Skeletal muscle satellite cell (primary cell): ENCODE results near the gene RTL3. TPM values are rescaled to one million over a fixed set of nuclear protein-coding genes. Genes with fewer than 3 reads are reported as not detected.

Source experiments
- H3K27me3 ChIP-seq: 2 replicates; pipeline ENCODE4 v1.7.0; 2013; ENCODE audit warnings: low read length; ENCODE audit not compliant: control insufficient read depth, insufficient read depth
- H3K36me3 ChIP-seq: 2 replicates; pipeline ENCODE4 v1.7.0; 2013; ENCODE audit warnings: mild to moderate bottlenecking, control low read depth, low read length; ENCODE audit not compliant: insufficient read depth
- H3K4me1 ChIP-seq: 2 replicates; pipeline ENCODE4 v1.7.0; 2013; ENCODE audit warnings: low read length; ENCODE audit not compliant: control insufficient read depth, insufficient read depth
- H3K4me2 ChIP-seq: 2 replicates; pipeline ENCODE4 v1.7.0; 2013; ENCODE audit warnings: mild to moderate bottlenecking, low read length
- H3K4me3 ChIP-seq: 2 replicates; pipeline ENCODE4 v1.7.0; 2013; ENCODE audit warnings: low read length
- H3K9ac ChIP-seq: 2 replicates; pipeline ENCODE4 v1.7.0; 2013; ENCODE audit warnings: mild to moderate bottlenecking, low read depth, low read length, moderate library complexity
- H3K9me3 ChIP-seq: replicated peaks from 2 replicates; pipeline ENCODE4 v1.7.0; 2013; ENCODE audit warnings: mild to moderate bottlenecking, control low read depth, low read length
- total RNA-seq: library from RNA; depleted of rRNA; stranded (reverse); fragments of >200 nt; gene quantifications from 2 replicates; pipeline ENCODE4 v1.2.3, GENCODE V29; 2012; rRNA removed

The RTL3 gene, protein sequence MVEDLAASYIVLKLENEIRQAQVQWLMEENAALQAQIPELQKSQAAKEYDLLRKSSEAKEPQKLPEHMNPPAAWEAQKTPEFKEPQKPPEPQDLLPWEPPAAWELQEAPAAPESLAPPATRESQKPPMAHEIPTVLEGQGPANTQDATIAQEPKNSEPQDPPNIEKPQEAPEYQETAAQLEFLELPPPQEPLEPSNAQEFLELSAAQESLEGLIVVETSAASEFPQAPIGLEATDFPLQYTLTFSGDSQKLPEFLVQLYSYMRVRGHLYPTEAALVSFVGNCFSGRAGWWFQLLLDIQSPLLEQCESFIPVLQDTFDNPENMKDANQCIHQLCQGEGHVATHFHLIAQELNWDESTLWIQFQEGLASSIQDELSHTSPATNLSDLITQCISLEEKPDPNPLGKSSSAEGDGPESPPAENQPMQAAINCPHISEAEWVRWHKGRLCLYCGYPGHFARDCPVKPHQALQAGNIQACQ
- total RNA-seq = under 0.01 and 0.25 TPM in 2 replicates

DNA sequence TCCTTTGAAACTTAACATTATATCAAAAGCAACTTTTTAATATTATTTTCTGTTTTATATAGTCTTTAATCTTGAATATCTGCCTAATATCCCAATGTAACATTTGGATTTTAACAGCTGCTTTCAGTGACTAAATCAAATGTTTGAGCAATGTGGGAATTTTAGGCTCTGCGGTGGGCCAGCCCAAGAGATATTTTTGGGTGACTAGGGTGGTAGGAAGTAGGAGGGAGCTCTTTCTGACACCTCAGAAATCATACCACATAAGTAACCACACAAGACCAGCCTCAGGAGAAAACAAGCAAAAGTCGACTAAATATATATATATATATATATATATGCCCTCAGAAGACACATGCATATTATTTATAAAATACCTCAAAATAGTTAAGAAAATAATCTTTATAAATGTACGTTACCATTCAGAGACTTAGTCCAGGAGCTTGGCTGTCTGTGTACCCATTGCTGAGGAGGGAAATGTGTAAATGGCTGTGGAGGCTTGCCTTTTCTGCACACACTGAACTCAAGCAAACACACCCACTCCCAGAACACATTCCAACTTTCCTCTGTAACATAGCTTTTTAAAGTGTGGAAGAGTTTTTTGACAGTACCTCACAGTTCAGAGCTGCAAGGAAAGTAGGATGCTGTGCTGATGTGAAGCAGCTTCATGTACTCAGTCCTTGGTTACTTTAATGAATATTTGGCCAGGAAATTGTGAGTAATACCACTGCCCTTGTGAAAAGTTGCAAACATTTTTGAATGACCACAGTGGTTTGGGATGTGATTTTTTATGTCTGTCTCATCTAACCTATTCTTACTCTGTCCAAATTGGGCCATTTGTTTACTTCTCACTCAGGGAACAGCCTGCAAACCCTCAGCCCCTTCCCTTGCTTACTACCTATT, at the start of gene RTL3:
Gene RTL3 (minus strand): TSS at position 484 of the 900 bp plus-strand sequence. CDS start 908 bp downstream, outside the sequence.
- H3K27me3 ChIP-seq = no peaks in the 10 kb centered on the region
- H3K4me2 ChIP-seq = peak within 1 kb of the TSS; percentile 51
- H3K9ac ChIP-seq = peak within 1 kb of the TSS; percentile 70
- no peak within 1 kb of the TSS for H3K4me3 ChIP-seq
- no peaks in the 10 kb centered on the region for H3K9me3 ChIP-seq
- no peaks in the 10 kb centered on the region for H3K36me3 ChIP-seq
- H3K4me1 ChIP-seq = peaks cover 22% of the 10 kb centered on the region

DNA sequence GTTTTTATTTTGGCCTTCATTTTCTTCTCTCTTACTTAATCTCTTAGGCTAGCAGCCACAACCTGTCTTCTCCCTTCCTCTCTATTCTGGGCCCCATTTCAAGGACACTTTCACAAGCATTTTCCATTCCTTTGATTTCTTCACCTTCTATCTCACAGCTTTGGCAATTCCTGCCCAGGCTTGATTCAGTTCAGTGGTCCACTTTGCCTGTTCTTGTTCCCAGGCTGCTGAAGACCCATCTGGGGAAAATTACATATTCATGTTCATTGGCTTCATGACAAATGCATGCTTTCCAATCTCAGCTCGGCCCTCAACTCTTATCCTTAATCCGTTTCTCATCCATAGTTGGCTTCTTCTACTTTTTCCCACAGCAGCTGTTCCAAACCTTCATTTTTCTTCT, 49.7 kb upstream of the RTL3 start:
- Histone ChIP-seq H3K4me3 (no peak overlapping the region), H3K27me3 (no peaks in the 10 kb centered on the region), H3K9me3 (no peaks in the 10 kb centered on the region), H3K9ac (no peak overlapping the region), H3K4me2 (no peak overlapping the region), H3K36me3 (no peaks in the 10 kb centered on the region), H3K4me1 (no peaks in the 10 kb centered on the region)

DNA sequence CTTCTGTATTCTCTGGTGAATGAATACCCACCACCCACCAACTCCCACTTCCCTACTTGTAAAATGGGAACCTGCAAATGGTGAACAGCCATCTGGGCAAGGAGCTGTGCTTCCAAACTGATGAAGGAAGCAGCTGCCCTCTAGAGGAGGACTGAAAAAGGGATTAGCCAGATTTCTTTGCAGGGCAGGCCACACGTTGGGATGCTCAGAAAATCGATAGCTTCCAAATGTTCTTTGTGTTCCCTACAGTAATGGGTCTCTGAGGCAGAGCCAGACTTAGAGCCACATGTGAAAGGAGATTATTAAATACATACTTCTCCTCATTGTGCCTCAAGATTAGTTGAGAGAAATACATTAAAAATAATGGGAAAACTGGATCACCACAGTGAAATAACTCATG, 49.1 kb upstream of the RTL3 start:
- Histone ChIP-seq H3K27me3 (no peaks in the 10 kb centered on the region), H3K9ac (no peak overlapping the region), H3K9me3 (no peaks in the 10 kb centered on the region), H3K4me3 (no peak overlapping the region), H3K4me2 (no peak overlapping the region), H3K36me3 (no peaks in the 10 kb centered on the region), H3K4me1 (no peaks in the 10 kb centered on the region)

DNA sequence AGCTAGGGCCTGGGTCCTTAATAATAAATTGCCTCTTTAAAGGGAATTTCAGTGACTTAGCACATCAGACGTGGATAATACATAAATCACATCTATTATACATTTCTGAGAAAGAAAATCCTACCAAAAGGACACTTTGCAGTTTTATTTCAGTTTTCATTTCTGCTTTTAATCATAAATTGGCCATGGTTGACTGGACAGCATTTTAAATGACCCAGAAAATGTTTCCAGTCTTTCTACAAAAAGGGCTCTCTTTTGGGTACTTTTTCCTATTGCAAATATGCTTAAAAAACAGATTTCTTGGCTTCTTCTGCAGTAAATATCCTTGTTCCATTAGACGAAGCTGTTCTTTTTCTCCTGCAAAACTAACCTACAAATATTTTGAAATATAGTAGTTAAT, 46.9 kb upstream of the RTL3 start:
- Histone ChIP-seq H3K4me3 (no peak overlapping the region), H3K9me3 (no peaks in the 10 kb centered on the region), H3K27me3 (no peaks in the 10 kb centered on the region), H3K4me2 (no peak overlapping the region), H3K9ac (no peak overlapping the region), H3K4me1 (no peaks in the 10 kb centered on the region), H3K36me3 (no peaks in the 10 kb centered on the region)

DNA sequence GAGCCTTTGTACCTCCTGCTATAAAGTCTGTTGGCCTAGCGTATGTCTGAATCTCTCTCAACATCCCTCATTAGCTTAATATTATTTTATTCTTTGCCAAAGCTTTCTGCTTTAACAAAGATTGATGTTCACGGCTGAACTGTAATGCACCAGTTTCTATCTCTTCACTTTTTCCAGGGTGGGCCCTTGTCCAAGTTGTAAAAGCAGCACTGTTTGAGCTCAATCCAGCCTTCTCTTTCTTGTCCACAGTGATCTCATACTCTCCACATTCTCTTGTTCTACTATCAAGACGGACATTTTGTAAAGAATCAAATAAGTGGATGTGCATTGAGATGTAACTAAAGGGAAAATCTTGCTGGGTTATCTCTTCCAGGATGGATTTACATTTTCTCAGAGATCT, 34.4 kb upstream of the RTL3 start:
- no peaks in the 10 kb centered on the region for H3K36me3 ChIP-seq
- H3K27me3 ChIP-seq = no peaks in the 10 kb centered on the region
- H3K4me2 ChIP-seq = no peak overlapping the region
- no peaks in the 10 kb centered on the region for H3K4me1 ChIP-seq
- no peak overlapping the region for H3K4me3 ChIP-seq
- no peak overlapping the region for H3K9ac ChIP-seq
- H3K9me3 ChIP-seq = no peaks in the 10 kb centered on the region

DNA sequence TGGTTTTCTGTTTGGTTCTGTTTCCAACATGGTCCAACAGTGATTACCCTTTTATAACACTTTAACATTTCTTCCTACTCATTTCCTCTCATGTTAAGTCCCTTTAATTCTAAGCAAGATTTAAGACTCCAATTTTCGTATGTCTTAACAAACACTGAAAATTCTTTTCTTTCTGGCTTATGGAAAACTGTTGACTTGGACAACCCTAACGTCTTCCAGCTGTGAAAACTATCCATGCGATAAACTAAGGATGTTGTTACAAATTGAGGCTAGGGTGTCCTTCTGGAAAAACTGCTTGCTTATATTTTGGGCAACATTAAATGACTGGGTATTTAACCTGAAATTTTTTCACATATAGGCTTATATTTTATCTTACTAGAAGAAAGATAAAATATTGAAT, 33.9 kb upstream of the RTL3 start:
- no peaks in the 10 kb centered on the region for H3K4me1 ChIP-seq
- no peaks in the 10 kb centered on the region for H3K27me3 ChIP-seq
- H3K9ac ChIP-seq = no peak overlapping the region
- H3K9me3 ChIP-seq = no peaks in the 10 kb centered on the region
- H3K4me3 ChIP-seq = no peak overlapping the region
- no peaks in the 10 kb centered on the region for H3K36me3 ChIP-seq
- H3K4me2 ChIP-seq = no peak overlapping the region

DNA sequence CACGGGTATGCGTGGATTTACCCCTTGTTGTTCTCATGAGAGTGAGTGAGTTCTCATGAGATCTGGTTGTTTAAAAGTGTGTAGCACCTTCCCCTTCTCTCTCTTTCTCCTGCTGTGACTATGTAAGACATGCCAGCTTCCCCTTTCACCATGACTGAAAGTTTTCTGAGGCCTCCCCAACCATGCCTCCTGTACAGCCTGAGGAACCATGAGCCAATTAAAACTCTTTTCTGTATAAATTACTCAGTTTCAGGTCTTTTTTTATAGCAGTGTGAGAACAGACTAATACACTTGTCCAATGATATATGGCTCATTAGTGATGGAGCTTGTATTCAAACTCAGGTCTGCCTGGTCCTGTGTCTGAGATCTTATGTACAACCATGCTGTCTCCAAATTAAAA, 28.5 kb upstream of the RTL3 start:
- H3K9me3 ChIP-seq = no peaks in the 10 kb centered on the region
- no peaks in the 10 kb centered on the region for H3K36me3 ChIP-seq
- H3K9ac ChIP-seq = no peak overlapping the region

DNA sequence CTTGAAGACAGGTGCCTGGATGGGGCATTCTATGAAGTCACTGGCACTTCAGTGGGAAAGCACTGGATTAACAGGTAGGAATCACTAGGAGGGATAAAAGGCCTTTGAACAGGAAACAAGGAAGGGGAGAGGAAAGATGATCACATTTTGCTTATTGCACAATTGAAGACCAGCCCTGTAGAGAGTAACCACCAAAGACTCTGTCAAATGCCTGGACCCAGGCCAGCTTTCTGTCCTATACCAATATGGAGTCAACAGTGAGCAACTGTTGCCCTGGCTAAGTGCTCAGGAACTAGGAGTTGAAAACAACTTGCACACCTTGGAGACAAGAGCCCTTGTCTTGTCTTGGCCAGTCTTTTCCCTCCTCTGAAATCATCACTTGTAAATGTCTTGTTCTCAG, 14.1 kb upstream of the RTL3 start:
- no peaks in the 10 kb centered on the region for H3K4me1 ChIP-seq
- H3K36me3 ChIP-seq = no peaks in the 10 kb centered on the region
- H3K4me3 ChIP-seq = no peak overlapping the region
- no peaks in the 10 kb centered on the region for H3K27me3 ChIP-seq
- no peak overlapping the region for H3K9ac ChIP-seq
- H3K4me2 ChIP-seq = no peak overlapping the region
- H3K9me3 ChIP-seq = no peaks in the 10 kb centered on the region

More for the DNA sequence above, 28.5 kb upstream of the RTL3 start:
- Histone ChIP-seq H3K4me3 (no peak overlapping the region), H3K4me1 (no peaks in the 10 kb centered on the region), H3K4me2 (no peak overlapping the region), H3K27me3 (no peaks in the 10 kb centered on the region)

DNA sequence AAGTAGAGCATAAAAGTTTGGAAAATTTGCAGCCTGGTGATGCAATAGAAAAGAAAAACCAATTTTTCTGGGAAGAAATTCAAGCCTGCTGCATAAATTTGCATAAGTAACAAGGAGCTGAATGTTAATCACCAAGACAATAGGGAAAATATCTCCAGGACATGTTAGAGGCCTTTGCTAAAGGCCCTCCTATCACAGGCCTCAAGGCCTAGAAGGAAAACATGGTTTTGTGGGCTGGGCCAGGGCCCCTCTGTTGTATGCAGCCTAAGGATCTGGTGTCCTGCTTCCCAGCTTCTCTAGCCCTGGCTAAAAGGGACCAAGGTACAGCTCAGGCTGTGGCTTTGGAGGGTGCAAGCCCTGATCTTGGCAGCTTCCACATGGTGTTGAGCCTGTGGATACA, 6.2 kb upstream of the RTL3 start:
- H3K4me1 ChIP-seq = no peaks in the 10 kb centered on the region
- H3K4me3 ChIP-seq = no peak overlapping the region
- no peak overlapping the region for H3K9ac ChIP-seq
- no peaks in the 10 kb centered on the region for H3K9me3 ChIP-seq
- no peaks in the 10 kb centered on the region for H3K27me3 ChIP-seq
- H3K36me3 ChIP-seq = no peaks in the 10 kb centered on the region
- H3K4me2 ChIP-seq = no peak overlapping the region

DNA sequence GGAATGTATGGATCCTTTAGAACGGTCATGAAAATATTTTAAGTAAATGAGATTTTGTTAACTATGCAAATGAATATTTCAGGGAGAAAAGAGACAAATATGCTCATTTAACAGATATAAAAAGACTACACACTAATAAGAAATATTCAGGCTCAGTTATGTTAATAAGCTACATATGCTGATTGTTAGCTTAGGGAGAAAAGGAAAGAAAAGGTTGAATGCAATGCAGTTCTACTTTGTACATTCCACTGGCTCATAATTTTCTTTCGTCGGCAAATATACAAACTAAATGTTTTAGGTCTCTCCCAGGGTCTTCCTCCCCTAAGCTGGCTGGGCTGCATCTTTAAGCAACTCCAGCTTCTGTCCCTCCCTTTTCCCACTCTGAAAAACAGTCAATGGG, 2.7 kb upstream of the RTL3 start:
- Histone ChIP-seq H3K9me3 (no peaks in the 10 kb centered on the region), H3K36me3 (no peaks in the 10 kb centered on the region), H3K9ac (no peak overlapping the region), H3K27me3 (no peaks in the 10 kb centered on the region), H3K4me1 (peaks cover 15% of the 10 kb centered on the region), H3K4me2 (no peak overlapping the region), H3K4me3 (no peak overlapping the region)

DNA sequence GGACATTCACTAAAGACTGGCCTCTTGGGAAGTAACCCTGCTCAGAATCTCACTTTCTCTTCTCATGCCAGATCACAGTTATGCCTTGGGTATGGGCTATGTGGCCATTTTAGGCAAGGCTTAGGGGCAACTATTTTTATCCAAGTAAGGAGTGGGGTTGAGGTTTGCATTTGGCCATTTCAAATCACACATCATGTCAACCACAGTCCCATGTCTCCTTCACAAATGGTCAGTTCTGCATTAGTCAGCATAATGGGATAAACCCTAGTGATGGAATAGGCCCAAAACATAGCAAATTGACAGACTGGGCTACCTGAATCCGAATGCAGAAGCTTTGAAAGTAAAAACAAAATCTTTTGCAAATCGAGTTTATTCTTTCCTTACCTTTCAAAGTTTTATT, 827 bp upstream of the RTL3 start:
- no peaks in the 10 kb centered on the region for H3K9me3 ChIP-seq
- no peaks in the 10 kb centered on the region for H3K27me3 ChIP-seq
- no peak overlapping the region for H3K4me3 ChIP-seq
- H3K9ac ChIP-seq = peak overlapping the region; percentile 21
- H3K4me1 ChIP-seq = peaks cover 15% of the 10 kb centered on the region
- no peaks in the 10 kb centered on the region for H3K36me3 ChIP-seq
- H3K4me2 ChIP-seq = no peak overlapping the region
